GM19099 (cell line): Measurements from ENCODE around the gene CFAP74.

Source experiments
- POLR2A ChIP-seq: IDR thresholded peaks from 3 replicates; pipeline ENCODE4 v1.6.1; 2011; ENCODE audit warnings: low read depth; ENCODE audit not compliant: insufficient read length; ENCODE audit errors: extremely low read depth

The CFAP74 gene

GRCh38 chr1:2044510-2045319, 41.1 kb upstream of the CFAP74 start:
- no peak for TF ChIP-seq POLR2A

- no peak for TF ChIP-seq POLR2A
These were observed 40.3 kb upstream of the CFAP74 start for GRCh38 chr1:2043886-2044285.

GRCh38 chr1:2042830-2043773, 39.5 kb upstream of the CFAP74 start:
- no peak for TF ChIP-seq POLR2A

GRCh38 chr1:2041887-2042286, 38.3 kb upstream of the CFAP74 start:
- no peak for TF ChIP-seq POLR2A

- TF ChIP-seq POLR2A, result no peak
These were observed 37.7 kb upstream of the CFAP74 start for GRCh38 chr1:2041305-2041704.

GRCh38 chr1:2039251-2039650, 35.7 kb upstream of the CFAP74 start:
- TF ChIP-seq POLR2A, result no peak

GRCh38 chr1:2038229-2038628, 34.6 kb upstream of the CFAP74 start:
- no peak for TF ChIP-seq POLR2A

- no peak for TF ChIP-seq POLR2A
These were observed 33.9 kb upstream of the CFAP74 start for GRCh38 chr1:2037314-2037979.

GRCh38 chr1:2036287-2036686, 32.7 kb upstream of the CFAP74 start:
- no peak for TF ChIP-seq POLR2A

- TF ChIP-seq POLR2A, result no peak
These were observed 29.6 kb upstream of the CFAP74 start for GRCh38 chr1:2033165-2033564.

GRCh38 chr1:2032737-2033136, 29.2 kb upstream of the CFAP74 start:
- no peak for TF ChIP-seq POLR2A

GRCh38 chr1:2031546-2032540, 28.3 kb upstream of the CFAP74 start:
- no peak for TF ChIP-seq POLR2A

- TF ChIP-seq POLR2A, result no peak
These were observed 26.7 kb upstream of the CFAP74 start for GRCh38 chr1:2030076-2030871.

GRCh38 chr1:2029561-2029960, 26.0 kb upstream of the CFAP74 start:
- TF ChIP-seq POLR2A, result no peak
